Right lobe of liver (tissue), 6 donors: ENCODE data around the gene HAUS8. TPM values are rescaled to one million over a fixed set of nuclear protein-coding genes. Genes with fewer than 3 reads are reported as not detected.

Experiments used
- ATAC-seq, 4 donors: fragments of 200-7000 bp; cut with Tn5 transposase; one replicate each; pipeline ENCODE4 v1.9.1; 2020; ENCODE audit warnings: mild to moderate bottlenecking in 4 of 4, moderate library complexity in 4 of 4
- DNase-seq, 3 donors: peaks; one replicate each; pipeline ENCODE4 v3.0.0-alpha.2; 2020
- H3K27ac ChIP-seq, 3 donors: fragments of 200-600 bp; one replicate each; pipeline ENCODE4 v1.8.0; 2022
- H3K27me3 ChIP-seq, 2 donors: fragments of 200-600 bp; one replicate each; pipeline ENCODE4 v1.8.0; 2022
- H3K36me3 ChIP-seq, 4 donors: fragments of 200-600 bp; sonication (generic) in 1 of 4; one replicate each; pipeline versions ENCODE4 v1.5.1 to v1.8.0; 2017 to 2022; ENCODE audit warnings: control low read depth in 1 of 4
- H3K4me1 ChIP-seq, 4 donors: fragments of 200-600 bp; sonication (generic) in 1 of 4; one replicate each; pipeline versions ENCODE4 v1.5.1 to v1.8.0; 2017 to 2022; ENCODE audit warnings: control low read depth in 1 of 4
- H3K4me3 ChIP-seq, 3 donors: fragments of 200-600 bp; one replicate each; pipeline ENCODE4 v1.8.0; 2022
- H3K9me3 ChIP-seq, 4 donors: fragments of 200-600 bp; sonication (generic) in 1 of 4; one replicate each; pipeline versions ENCODE4 v1.5.1 to v1.8.0; 2017 to 2022; ENCODE audit warnings: control low read depth in 1 of 4
- CTCF ChIP-seq, 4 donors: fragments of 200-600 bp in 3 of 4; fragments of 450-650 bp in 1 of 4; IDR thresholded peaks; one replicate each; pipeline versions ENCODE4 v1.5.1 to v1.8.0; 2016 to 2022; ENCODE audit warnings: antibody characterized with exemption in 4 of 4, mild to moderate bottlenecking in 2 of 4
- POLR2A ChIP-seq: fragments of 450-650 bp; IDR thresholded peaks from one replicate; pipeline ENCODE4 v1.6.1; 2017; ENCODE audit warnings: antibody characterized with exemption, mild to moderate bottlenecking
- WGBS: methylation state at CpG from one replicate; pipeline ENCODE4 v1.1.6; 2018; ENCODE audit warnings: low coverage, low lambda C conversion rate; ENCODE audit not compliant: insufficient coverage; ENCODE audit errors: missing lambda C conversion rate; 5-methylcytosine and 5-hydroxymethylcytosine counted together
- intact Hi-C, 2 donors: fragments of 100-400 bp; cut with DNase I; formaldehyde crosslinking; loops; one replicate each; pipeline versions ENCODE4 v1.11.2 to v1.14.1; 2022
- total RNA-seq, 6 experiments: library from RNA; depleted of rRNA in 2 of 6; stranded (reverse); fragments of >200 nt in 2 of 6; fragmentation: NEBNext Ultra II Directional in 3 of 6; extraction: Animal tissue kit (Norgen Biotek cat#: 25700) in 3 of 6; gene quantifications; one replicate each; pipeline versions ENCODE4 v1.1.0 to v1.2.4, GENCODE V29; 2016 to 2023
- donor health status: DM: no; HTN: yes; CAD: no.
- donor health status: DM: no; HTN: no; CAD: no.
- donor health status: DM: no; HTN: no; CAD: no.
- donor health status: DM: no; HTN: yes; CAD: no.
- donor health status: DM: no; HTN: yes; CAD: no.

The HAUS8 gene
- total RNA-seq, 6 experiments from 2014 or later, result 3.7 to 8.5 (median 5.8) TPM

- Histone ChIP-seq H3K27me3 (no peaks in the 10 kb centered on the region), H3K9me3 (no peaks in the 10 kb centered on the region), H3K4me3 (no peak overlapping the region), H3K36me3 (no peaks in the 10 kb centered on the region), H3K27ac (no peak overlapping the region), H3K4me1 (no peaks in the 10 kb centered on the region)
- intact Hi-C loops, result no loop called here
- ATAC-seq, result peak in 3 of 4 donors; percentile 13 to 43 (median 38)
- TF ChIP-seq POLR2A (no peak), CTCF (IDR thresholded peaks at IDR 0.05) (no peak)
- WGBS, result 37% methylated on average over 6 of the region's 7 CpGs
- no peak for DNase-seq
Measured at GRCh38 chr19:17001603-17002183, 73.6 kb downstream of the HAUS8 start.

Other genes with a start within 250 kb of the HAUS8 start
- 10 to 100 TPM; 10.6 to 20.9 (median 13.6) TPM for gene SIN3B, start 246.1 kb downstream of the HAUS8 start, total RNA-seq
- under 1 TPM; 0.07 to 0.62 (median 0.28) TPM for gene F2RL3, start 186.5 kb downstream of the HAUS8 start, total RNA-seq
- 1 to 10 TPM in 4 of 6 experiments, under 1 TPM in 2; 0.90 to 1.8 (median 1.2) TPM for gene CPAMD8, start 48.6 kb downstream of the HAUS8 start, total RNA-seq
- gene MYO9B, start 325 bp upstream of the HAUS8 start, total RNA-seq, result 10 to 100 TPM; 25.4 to 38.7 (median 36.0) TPM
- 10 to 100 TPM; 13.5 to 20.3 (median 18.6) TPM for gene USE1, start 139.9 kb upstream of the HAUS8 start, total RNA-seq
- 10 to 100 TPM; 17.8 to 64.2 (median 31.2) TPM for gene OCEL1, start 150.8 kb upstream of the HAUS8 start, total RNA-seq
- 100 to 1,000 TPM in 1 of 6 experiments, 10 to 100 TPM in 5; 48.5 to 105 (median 80.9) TPM for gene NR2F6, start 170.5 kb upstream of the HAUS8 start, total RNA-seq
- gene USHBP1, start 189.3 kb upstream of the HAUS8 start, total RNA-seq, result 1 to 10 TPM in 5 of 6 experiments, under 1 TPM in 1; 0.81 to 3.6 (median 1.7) TPM
- gene BABAM1, start 192.0 kb upstream of the HAUS8 start, total RNA-seq, result 10 to 100 TPM; 29.2 to 51.3 (median 37.9) TPM
- gene ANKLE1, start 206.4 kb upstream of the HAUS8 start, total RNA-seq, result under 1 TPM; 0.06 to 0.65 (median 0.37) TPM
- 10 to 100 TPM in 5 of 6 experiments, 1 to 10 TPM in 1; 8.3 to 27.3 (median 15.8) TPM for gene ABHD8, start 228.0 kb upstream of the HAUS8 start, total RNA-seq
- 100 to 1,000 TPM in 4 of 6 experiments, 10 to 100 TPM in 2; 63.5 to 363 (median 122) TPM for gene MRPL34, start 230.4 kb upstream of the HAUS8 start, total RNA-seq
- gene DDA1, start 234.1 kb upstream of the HAUS8 start, total RNA-seq, result 10 to 100 TPM; 10.4 to 23.4 (median 14.1) TPM